GM19193 (cell line): ENCODE measurements around the gene SATB1.

Experiments used
- POLR2A ChIP-seq: IDR thresholded peaks from 4 replicates; pipeline ENCODE4 v1.6.1; 2011; ENCODE audit not compliant: insufficient read depth, insufficient read length; ENCODE audit errors: extremely low read depth

The SATB1 gene

GRCh38 chr3:18386274-18386890 is 38.8 kb downstream of the SATB1 start:
- TF ChIP-seq POLR2A = no peak

DNA sequence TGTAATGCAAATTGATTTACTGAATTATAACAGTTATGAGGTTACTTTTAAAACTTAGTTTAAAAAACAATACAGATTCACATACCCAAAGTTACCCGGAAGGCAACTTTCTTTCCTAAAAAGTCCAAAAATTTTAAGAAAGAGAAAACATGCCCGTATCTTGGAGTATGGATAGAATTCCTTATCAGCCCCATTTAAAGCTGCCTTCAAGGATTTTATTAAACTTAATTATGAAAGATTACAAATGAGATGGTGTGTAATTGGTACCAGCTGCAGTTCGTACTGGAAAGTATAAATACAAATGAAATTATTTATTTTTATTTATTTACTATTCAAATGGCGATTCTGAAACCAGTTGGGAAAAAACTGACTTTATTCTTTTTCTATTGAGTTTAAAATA is 39.4 kb downstream of the SATB1 start:
- no peak for TF ChIP-seq POLR2A

DNA sequence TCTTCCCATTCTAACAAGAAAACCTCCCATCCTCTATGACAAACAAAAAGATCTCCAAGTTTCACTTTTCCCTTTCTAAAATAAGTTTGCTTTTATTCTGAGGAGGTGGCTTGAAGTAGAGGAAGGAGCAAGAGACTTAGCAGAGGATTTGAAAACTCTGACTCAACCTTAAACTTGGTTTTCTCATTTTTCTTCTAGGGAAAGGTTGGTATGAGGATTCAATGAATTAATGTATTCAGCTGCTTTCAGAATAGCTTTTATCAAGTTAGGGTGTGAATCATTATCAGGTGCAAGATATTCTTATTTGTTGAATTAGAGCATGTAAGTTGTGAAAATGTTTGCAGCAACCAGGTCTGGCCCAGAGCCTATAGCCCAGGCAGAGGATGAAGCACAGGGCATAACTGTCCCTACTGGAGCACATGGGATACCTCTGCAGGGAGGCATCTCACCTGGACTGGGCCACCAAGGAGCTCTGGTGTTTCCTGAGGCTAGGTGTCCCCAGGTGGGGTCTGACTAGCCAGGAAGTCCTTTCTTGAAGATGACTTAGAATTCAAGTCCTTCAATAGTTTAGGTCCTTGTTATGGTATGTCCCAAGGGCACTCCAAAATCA is 42.3 kb downstream of the SATB1 start:
- TF ChIP-seq POLR2A = no peak

DNA sequence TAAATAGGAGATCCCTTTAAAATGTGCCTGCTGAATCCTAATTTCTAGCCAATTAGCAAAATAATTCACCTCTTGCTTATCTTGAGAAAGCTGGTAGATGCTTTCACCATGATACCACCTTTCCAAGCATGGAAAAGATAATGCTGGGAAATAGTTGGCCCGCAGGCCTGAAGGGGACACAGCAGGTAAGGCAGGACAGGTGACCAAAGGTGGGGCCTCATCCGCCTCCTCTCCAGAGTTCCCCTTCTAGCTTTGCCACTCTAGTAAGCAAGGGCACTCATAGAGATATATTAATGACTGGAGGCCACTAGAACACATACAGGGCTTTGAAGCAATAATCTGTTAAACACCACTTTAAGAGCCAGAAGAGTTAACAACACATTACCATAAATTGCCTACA is 45.5 kb downstream of the SATB1 start:
- no peak for TF ChIP-seq POLR2A

- no peak for TF ChIP-seq POLR2A
Observed at GRCh38 chr3:18378218-18378617, 46.9 kb downstream of the SATB1 start.

DNA sequence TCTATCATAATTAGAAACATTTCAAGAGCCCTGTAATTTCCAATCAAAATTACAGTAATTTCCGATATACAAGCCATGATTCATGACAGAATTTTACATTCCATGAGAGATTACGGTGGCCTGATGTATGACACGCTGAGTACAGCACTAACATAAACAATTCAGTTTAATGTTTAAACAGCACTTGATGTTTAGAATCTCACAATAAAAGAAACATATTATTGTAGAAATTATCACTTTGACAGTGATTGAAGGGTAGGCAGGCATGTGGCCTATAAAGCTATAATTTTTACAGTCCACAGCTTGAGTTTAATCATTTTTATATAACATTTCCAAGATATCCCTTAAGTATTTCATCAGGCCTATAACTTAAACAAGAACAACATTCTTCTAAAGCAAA is 48.5 kb downstream of the SATB1 start:
- no peak for TF ChIP-seq POLR2A

GRCh38 chr3:18372786-18373405 is 52.2 kb downstream of the SATB1 start:
- TF ChIP-seq POLR2A = no peak

- no peak for TF ChIP-seq POLR2A
Observed at GRCh38 chr3:18370672-18371071, 54.5 kb downstream of the SATB1 start.

DNA sequence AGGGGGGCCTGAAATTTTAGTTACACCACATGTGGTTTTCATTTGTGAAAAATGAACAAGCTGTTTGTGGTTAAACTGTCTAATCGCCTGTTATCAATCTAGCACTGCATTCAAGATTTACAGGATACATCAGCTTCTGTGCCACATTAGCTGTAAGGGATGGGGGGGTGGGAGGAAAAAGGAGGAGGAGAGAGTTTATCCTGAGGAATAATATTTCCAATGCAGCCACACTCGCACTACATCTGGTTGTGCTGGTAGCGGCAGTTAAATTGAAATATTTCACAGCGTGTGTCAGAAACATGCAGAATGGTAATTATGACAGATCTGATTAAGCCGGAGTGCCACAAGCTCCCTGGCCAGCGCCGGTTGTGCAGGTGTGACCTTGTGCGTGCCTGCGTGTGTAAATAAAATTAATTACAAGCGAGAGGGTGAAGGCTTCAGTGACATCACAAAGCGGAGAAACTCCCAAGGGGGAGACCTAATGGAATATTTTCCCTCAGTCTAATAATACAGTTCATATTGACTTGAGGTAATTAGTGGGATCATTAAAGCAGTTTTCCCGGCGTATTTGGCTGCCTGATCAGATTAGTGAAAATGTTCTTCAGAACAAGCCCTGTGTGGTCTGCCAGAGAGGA is 55.5 kb downstream of the SATB1 start:
- TF ChIP-seq POLR2A = no peak

DNA sequence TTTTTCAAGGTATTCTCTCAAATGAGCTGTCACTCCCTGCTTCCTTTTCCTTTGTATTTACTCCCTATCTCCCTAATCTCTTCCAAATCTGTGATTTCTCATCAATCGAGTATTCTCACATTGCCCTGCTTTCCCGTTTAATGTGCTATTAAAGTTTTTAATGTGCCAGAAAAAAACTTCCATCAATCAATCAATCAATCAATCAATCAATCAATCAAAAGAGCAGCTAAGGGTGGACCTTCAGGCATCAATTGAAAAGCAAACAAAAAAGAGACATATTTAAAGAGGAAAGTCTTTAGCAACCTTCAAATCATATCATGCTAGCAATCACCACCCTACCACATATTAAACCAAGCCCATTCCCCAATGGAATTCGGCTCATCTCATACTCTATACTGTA is 58.9 kb downstream of the SATB1 start:
- TF ChIP-seq POLR2A = no peak

GRCh38 chr3:18363338-18363737 is 61.8 kb downstream of the SATB1 start:
- TF ChIP-seq POLR2A = no peak

- no peak for TF ChIP-seq POLR2A
Observed at GRCh38 chr3:18357747-18358146, 67.4 kb downstream of the SATB1 start.

GRCh38 chr3:18355832-18356231 is 69.3 kb downstream of the SATB1 start:
- no peak for TF ChIP-seq POLR2A

GRCh38 chr3:18354701-18355100 is 70.4 kb downstream of the SATB1 start:
- TF ChIP-seq POLR2A = no peak

DNA sequence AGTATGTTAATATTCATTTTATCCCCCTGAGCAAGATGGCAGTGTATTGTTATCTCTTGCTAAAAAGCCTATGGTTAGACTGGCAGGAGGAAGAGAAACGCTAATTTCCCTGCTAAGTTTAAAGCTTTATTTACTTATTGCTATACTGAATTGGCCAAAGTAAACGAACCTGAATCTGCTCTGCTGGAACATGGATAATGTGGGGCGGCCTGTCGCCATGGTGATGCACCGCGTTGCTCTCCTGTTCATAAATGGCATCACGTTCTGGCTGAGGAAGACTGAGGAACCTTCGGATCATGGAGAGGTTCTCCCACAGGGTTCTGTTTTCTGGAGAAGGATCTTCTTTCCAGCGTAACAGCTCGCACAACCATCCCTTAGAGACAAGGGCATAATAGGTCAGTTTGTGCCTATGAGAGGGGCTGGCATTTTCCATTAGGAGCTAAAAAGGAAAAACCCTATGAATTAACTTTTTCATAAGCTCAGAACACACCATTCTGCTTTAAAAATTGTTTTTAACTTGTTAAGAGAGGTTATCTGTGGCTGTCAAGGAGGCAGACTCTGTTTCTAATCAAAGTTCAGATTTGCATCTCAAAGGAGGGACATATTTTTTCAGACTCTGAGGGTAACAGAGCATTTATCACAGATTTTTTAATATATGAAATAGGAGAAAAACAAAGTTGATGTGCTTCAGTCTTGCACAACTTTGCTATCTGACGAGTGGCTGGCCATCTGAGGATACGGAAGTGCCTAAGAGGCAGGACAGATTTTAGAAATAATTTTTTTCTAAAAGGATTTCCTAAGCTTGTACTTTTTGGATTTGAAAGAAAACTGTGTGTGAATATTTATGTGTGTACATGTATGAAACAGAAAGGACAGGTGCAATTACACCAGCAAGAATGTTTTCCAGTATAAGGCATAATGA is 73.1 kb downstream of the SATB1 start:
- no peak for TF ChIP-seq POLR2A
